Progenitor cell of endocrine pancreas (in vitro differentiated cells): ENCODE data around the gene SLC25A40. TPM values are rescaled to one million over a fixed set of nuclear protein-coding genes. Genes with fewer than 3 reads are reported as not detected.
"Not testable (repeated sequence)": the region's sequence is repeated elsewhere in the genome, so short reads cannot be mapped to it uniquely, and the experiment has no call there.

Experiments used
- DNase-seq: peaks from one replicate; pipeline ENCODE4 v3.0.0; 2021; ENCODE audit warnings: low spot score; ENCODE audit not compliant: unreplicated experiment
- H3K27ac Mint-ChIP-seq: 2 replicates; pipeline ENCODE4 v1.8.0; 2021; ENCODE audit warnings: mild to moderate bottlenecking, moderate library complexity, mixed read lengths
- H3K27me3 Mint-ChIP-seq: 2 replicates; pipeline ENCODE4 v1.8.0; 2021; ENCODE audit warnings: mixed read lengths
- H3K36me3 Mint-ChIP-seq: 2 replicates; pipeline ENCODE4 v1.8.0; 2022; ENCODE audit warnings: mixed read lengths; ENCODE audit not compliant: insufficient read depth
- H3K4me1 Mint-ChIP-seq: 2 replicates; pipeline ENCODE4 v1.8.0; 2021; ENCODE audit warnings: low read depth, mixed read lengths
- H3K4me3 Mint-ChIP-seq: 2 replicates; pipeline ENCODE4 v1.8.0; 2021; ENCODE audit warnings: low read depth, mild to moderate bottlenecking, moderate library complexity, mixed read lengths
- H3K9me3 Mint-ChIP-seq: 2 replicates; pipeline ENCODE4 v1.8.0; 2021; ENCODE audit warnings: low read depth, mixed read lengths
- long read RNA-seq: library from polyadenylated mRNA; unstranded; transcript quantifications from one replicate; pipeline ENCODE4 v2.0.0, GENCODE V29; 2020
- total RNA-seq: library from RNA; stranded (reverse); gene quantifications from 2 replicates; pipeline ENCODE4 v1.2.1, GENCODE V29; 2021
- TF ChIP-seq, protein P1 (sequence below): fragments of 200-600 bp; sonication (generic); IDR thresholded peaks from one replicate; pipeline ENCODE4 v1.5.0; 2021; ENCODE audit warnings: antibody characterized with exemption, mild to moderate bottlenecking; ENCODE audit not compliant: unreplicated experiment

Gene SLC25A40
- 26.8 and 28.5 TPM in 2 replicates for total RNA-seq
- long read RNA-seq, full-length matches to known transcripts, result 13 of 27 reads
- long read RNA-seq, partial matches to known transcripts, result 3 of 27 reads
- long read RNA-seq, other reads (novel, unspliced or antisense), result 11 of 27 reads

GRCh38 chr7:87876040-87876868 is at the start of gene SLC25A40, which contains the start of gene DBF4:
SLC25A40 (minus strand) TSS chr7:87876360; CDS start chr7:87858727, 17,633 bp downstream.
DBF4 (plus strand) TSS chr7:87876493; CDS start chr7:87876733, 240 bp downstream.
- H3K27me3 Mint-ChIP-seq, result no peaks in the 10 kb centered on the region
- peak within 1 kb of the TSS; percentile 97 for H3K27ac Mint-ChIP-seq
- DNase-seq, result peak; percentile 88
- TF ChIP-seq, protein P1, sequence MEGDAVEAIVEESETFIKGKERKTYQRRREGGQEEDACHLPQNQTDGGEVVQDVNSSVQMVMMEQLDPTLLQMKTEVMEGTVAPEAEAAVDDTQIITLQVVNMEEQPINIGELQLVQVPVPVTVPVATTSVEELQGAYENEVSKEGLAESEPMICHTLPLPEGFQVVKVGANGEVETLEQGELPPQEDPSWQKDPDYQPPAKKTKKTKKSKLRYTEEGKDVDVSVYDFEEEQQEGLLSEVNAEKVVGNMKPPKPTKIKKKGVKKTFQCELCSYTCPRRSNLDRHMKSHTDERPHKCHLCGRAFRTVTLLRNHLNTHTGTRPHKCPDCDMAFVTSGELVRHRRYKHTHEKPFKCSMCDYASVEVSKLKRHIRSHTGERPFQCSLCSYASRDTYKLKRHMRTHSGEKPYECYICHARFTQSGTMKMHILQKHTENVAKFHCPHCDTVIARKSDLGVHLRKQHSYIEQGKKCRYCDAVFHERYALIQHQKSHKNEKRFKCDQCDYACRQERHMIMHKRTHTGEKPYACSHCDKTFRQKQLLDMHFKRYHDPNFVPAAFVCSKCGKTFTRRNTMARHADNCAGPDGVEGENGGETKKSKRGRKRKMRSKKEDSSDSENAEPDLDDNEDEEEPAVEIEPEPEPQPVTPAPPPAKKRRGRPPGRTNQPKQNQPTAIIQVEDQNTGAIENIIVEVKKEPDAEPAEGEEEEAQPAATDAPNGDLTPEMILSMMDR, result peak; percentile 1
- H3K4me1 Mint-ChIP-seq, result peaks cover 22% of the 10 kb centered on the region
- peaks cover 12% of the 10 kb centered on the region for H3K9me3 Mint-ChIP-seq
- peak within 1 kb of the TSS; percentile 98 for H3K4me3 Mint-ChIP-seq
- H3K36me3 Mint-ChIP-seq, result peaks cover 27% of the 10 kb centered on the region

GRCh38 chr7:87922759-87923395 is 46.7 kb upstream of the SLC25A40 start:
- not testable (repeated sequence) for H3K9me3 Mint-ChIP-seq, DNase-seq, H3K4me1 Mint-ChIP-seq, H3K36me3 Mint-ChIP-seq, H3K4me3 Mint-ChIP-seq, H3K27ac Mint-ChIP-seq, H3K27me3 Mint-ChIP-seq

- H3K9me3 Mint-ChIP-seq, result no peaks in the 10 kb centered on the region
- DNase-seq, result no peak
- TF ChIP-seq, protein P1, result no peak
- no peaks in the 10 kb centered on the region for H3K36me3 Mint-ChIP-seq
- no peaks in the 10 kb centered on the region for H3K27me3 Mint-ChIP-seq
- no peak overlapping the region for H3K4me3 Mint-ChIP-seq
- no peaks in the 10 kb centered on the region for H3K4me1 Mint-ChIP-seq
- H3K27ac Mint-ChIP-seq, result no peak overlapping the region
Observed at GRCh38 chr7:87920578-87920977, 44.4 kb upstream of the SLC25A40 start.

GRCh38 chr7:87919875-87920274 is 43.7 kb upstream of the SLC25A40 start:
- no peak overlapping the region for H3K27ac Mint-ChIP-seq

DNA sequence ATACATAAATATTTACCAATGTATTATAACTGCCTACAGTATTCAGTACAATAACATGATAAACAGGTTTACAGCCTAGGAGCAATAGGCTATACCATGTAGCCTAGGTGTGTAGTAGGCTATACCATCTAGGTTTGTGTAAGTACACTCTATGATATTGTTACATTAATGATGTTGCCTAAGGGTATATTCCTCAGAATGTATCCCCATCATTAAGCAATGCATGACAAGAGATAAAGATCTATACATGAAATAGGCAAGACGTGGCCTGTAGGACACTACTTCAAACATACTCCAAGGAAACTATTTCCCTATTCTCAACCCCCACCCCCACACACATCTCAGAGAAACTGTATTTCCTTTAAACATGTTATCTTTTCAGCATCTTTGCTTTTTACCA is 42.6 kb upstream of the SLC25A40 start:
- H3K4me1 Mint-ChIP-seq, result no peaks in the 10 kb centered on the region
- no peaks in the 10 kb centered on the region for H3K27me3 Mint-ChIP-seq
- H3K36me3 Mint-ChIP-seq, result no peaks in the 10 kb centered on the region
- H3K4me3 Mint-ChIP-seq, result no peak overlapping the region
- TF ChIP-seq, protein P1, result no peak
- no peaks in the 10 kb centered on the region for H3K9me3 Mint-ChIP-seq
- no peak for DNase-seq
- no peak overlapping the region for H3K27ac Mint-ChIP-seq

More at GRCh38 chr7:87919875-87920274, 43.7 kb upstream of the SLC25A40 start:
- no peak overlapping the region for H3K4me3 Mint-ChIP-seq
- H3K9me3 Mint-ChIP-seq, result no peaks in the 10 kb centered on the region
- no peaks in the 10 kb centered on the region for H3K27me3 Mint-ChIP-seq
- no peaks in the 10 kb centered on the region for H3K36me3 Mint-ChIP-seq
- no peaks in the 10 kb centered on the region for H3K4me1 Mint-ChIP-seq
- DNase-seq, result no peak
- TF ChIP-seq, protein P1, result no peak
